Activated T-cell treated with anti-CD3 and anti-CD28 coated beads, Interleukin-2, amount 50 U/mL, for 48 hours (primary cell): ENCODE measurements around the gene KISS1R.
"Not testable (repeated sequence)": the region's sequence is repeated elsewhere in the genome, so short reads cannot be mapped to it uniquely, and the experiment has no call there.

Experiments
- DNase-seq, 2 experiments: peaks; one replicate each; pipeline ENCODE4 v3.0.0-alpha.2; 2020

Gene KISS1R

GRCh38 chr19:882871-883497 is 34.1 kb upstream of the KISS1R start:
- no peak for DNase-seq

GRCh38 chr19:883661-884211 is 33.4 kb upstream of the KISS1R start:
- no peak for DNase-seq

GRCh38 chr19:884420-885211 is 32.5 kb upstream of the KISS1R start:
- DNase-seq = no peak

GRCh38 chr19:885536-886224 is 31.5 kb upstream of the KISS1R start:
- DNase-seq = no peak

GRCh38 chr19:887072-887471 is 30.1 kb upstream of the KISS1R start:
- no peak for DNase-seq

GRCh38 chr19:887599-887998 is 29.5 kb upstream of the KISS1R start:
- no peak for DNase-seq

- DNase-seq = peak; percentile 62 to 65
Measured at GRCh38 chr19:888581-889385, 28.4 kb upstream of the KISS1R start.

GRCh38 chr19:889662-890295 is 27.4 kb upstream of the KISS1R start:
- DNase-seq = no peak

GRCh38 chr19:890831-891230 is 26.3 kb upstream of the KISS1R start:
- no peak for DNase-seq

GRCh38 chr19:891421-892200 is 25.5 kb upstream of the KISS1R start:
- not testable (repeated sequence) for DNase-seq

- no peak for DNase-seq
Measured at GRCh38 chr19:892243-892893, 24.8 kb upstream of the KISS1R start.

- DNase-seq = peak; percentile 92
Measured at GRCh38 chr19:892894-893689, 24.0 kb upstream of the KISS1R start, which contains the start of the genes MED16 and RNU6-9. Gene MED16, minus strand, starts transcription at chr19:893187. Its CDS starts 2,056 bp downstream, at chr19:891131. Gene RNU6-9, plus strand, starts transcription at chr19:893484.

- no peak for DNase-seq
Measured at GRCh38 chr19:896434-896833, 20.7 kb upstream of the KISS1R start.

GRCh38 chr19:896999-897398 is 20.1 kb upstream of the KISS1R start:
- DNase-seq = no peak

GRCh38 chr19:897442-898039 is 19.6 kb upstream of the KISS1R start:
- DNase-seq = no peak

- peak in 1 of 2 experiments; percentile 49 for DNase-seq
Measured at GRCh38 chr19:898663-899062, 18.5 kb upstream of the KISS1R start.

- no peak for DNase-seq
Measured at GRCh38 chr19:899336-900042, 17.6 kb upstream of the KISS1R start.

GRCh38 chr19:900043-900301 is 17.2 kb upstream of the KISS1R start:
- no peak for DNase-seq
